ENCODE results near the gene SULT1A4.
"Not testable (repeated sequence)": the region's sequence is repeated elsewhere in the genome, so short reads cannot be mapped to it uniquely, and the experiment has no call there.

GRCh38 chr16:29467654-29468366 lies 8.1 kb downstream of the SULT1A4 start:
- not testable (repeated sequence) for TF ChIP-seq POLR2A (IDR thresholded peaks at IDR 0.05; ENCODE audit: low read depth, low read length); CTCF (conservative IDR thresholded peaks at IDR 0.05; ENCODE audit: low read depth, low read length)
